HG03108 (cell line): ENCODE data around the gene SLCO2B1.
"Not testable (repeated sequence)": the region's sequence is repeated elsewhere in the genome, so short reads cannot be mapped to it uniquely, and the experiment has no call there.

ENCODE experiments used
- ATAC-seq: cut with Tn5 transposase; IDR thresholded peaks from one replicate; pipeline ENCODE4 v1.9.1; 2021; ENCODE audit warnings: moderate library complexity; ENCODE audit not compliant: unreplicated experiment

SLCO2B1 gene, protein sequence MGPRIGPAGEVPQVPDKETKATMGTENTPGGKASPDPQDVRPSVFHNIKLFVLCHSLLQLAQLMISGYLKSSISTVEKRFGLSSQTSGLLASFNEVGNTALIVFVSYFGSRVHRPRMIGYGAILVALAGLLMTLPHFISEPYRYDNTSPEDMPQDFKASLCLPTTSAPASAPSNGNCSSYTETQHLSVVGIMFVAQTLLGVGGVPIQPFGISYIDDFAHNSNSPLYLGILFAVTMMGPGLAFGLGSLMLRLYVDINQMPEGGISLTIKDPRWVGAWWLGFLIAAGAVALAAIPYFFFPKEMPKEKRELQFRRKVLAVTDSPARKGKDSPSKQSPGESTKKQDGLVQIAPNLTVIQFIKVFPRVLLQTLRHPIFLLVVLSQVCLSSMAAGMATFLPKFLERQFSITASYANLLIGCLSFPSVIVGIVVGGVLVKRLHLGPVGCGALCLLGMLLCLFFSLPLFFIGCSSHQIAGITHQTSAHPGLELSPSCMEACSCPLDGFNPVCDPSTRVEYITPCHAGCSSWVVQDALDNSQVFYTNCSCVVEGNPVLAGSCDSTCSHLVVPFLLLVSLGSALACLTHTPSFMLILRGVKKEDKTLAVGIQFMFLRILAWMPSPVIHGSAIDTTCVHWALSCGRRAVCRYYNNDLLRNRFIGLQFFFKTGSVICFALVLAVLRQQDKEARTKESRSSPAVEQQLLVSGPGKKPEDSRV

DNA sequence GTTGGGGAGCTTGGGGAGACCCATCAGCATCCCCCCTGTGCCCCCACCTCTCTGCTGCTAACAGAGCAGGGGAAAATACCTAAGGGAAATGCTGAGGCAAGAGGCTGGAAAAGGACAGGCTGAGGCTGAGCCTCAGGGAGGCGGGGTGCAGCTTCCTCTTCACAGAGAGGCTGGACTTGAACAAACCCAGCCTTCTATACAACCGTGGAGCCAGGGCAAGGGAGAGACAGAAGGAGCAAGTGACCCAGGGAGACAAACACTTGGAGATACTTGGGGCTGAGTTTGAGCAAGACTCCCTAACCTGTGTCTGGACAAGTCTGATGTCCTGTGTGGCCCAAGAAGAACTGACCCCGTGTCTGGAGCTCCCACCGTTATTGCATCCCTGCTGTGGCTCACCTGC is at the start of gene SLCO2B1:
Gene SLCO2B1 (plus strand): TSS at position 229 of the 400 bp plus-strand sequence. CDS start 275 bp downstream, outside the sequence.
- ATAC-seq = no peak

DNA sequence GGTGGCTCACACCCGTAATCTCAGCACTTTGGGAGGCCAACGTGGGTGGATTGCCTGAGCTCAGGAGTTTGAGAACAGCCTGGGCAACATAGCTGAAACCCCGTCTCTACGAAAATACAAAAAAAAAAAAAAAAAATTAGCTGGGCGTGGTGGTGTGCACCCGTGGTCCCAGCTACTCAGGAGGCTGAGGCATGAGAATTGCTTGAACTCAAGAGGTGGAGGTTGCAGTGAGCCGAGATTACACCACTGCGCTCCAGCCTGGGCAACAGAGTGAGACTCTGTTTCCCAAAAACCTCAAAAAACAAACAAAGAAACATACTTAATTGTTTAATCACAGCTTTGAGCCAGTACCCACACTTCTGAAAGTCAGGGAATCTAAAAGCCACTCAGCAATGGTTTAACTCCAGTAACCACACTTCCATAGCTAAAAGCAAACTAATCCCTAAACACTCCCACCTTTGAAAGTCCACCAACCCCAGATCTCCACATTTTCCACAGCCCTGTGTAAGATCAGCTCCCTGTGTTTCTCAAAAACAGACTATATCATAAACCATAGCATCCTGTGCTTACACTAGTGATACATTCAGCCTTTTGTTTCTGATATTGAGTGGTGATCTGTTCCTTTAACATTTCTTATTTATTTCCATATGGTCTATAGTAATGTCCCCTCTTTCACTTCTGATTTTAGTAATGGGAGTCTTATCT is 49.3 kb upstream of the SLCO2B1 start:
- ATAC-seq = no peak

GRCh38 chr11:75103380-75104026 is 47.4 kb upstream of the SLCO2B1 start:
- ATAC-seq = no peak

DNA sequence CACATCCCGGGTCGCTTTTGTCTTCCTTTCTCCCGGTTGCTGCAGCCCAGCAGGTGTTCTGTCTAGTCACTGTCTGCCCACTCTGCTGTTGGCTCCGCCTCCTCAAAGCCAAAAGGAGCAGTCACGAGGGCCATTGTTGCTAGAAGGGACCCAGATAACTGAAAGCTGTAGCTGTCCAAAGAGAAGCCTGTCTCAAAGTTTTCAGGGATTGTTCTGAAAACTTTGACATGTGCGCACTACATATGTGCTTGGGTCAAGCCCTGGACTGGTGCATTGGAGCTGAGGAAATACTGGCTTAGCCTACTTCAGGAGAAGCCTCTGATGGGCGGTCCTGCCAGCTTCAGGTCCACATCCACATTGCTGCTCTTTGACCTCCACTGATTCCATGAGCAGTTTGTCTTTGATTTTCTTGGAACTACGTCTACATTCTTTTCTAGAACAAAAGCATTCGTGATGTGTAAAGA is 45.4 kb upstream of the SLCO2B1 start:
- no peak for ATAC-seq

GRCh38 chr11:75105967-75106681 is 44.8 kb upstream of the SLCO2B1 start:
- ATAC-seq = not testable (repeated sequence)

DNA sequence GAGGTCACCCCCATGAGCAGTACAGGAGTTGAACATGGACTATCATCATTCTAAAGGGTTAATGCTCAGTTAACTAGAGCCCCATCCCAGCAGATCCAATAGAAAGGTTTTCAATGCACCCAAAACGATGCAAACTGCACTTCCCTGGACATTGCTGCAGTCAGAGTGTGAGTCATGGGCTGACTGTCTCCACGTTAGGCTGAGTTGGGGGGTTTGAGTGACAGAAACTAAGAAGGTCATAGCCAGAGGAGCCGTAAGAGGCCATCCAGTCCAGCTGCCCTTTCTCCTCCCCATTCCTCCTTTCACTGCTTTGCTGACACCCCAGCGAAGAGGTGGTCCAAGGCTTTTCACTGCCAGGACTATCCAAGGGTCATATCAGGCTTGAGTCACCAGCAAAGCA is 43.7 kb upstream of the SLCO2B1 start:
- ATAC-seq = no peak

- no peak for ATAC-seq
Observed at GRCh38 chr11:75112200-75112599, 38.7 kb upstream of the SLCO2B1 start.

DNA sequence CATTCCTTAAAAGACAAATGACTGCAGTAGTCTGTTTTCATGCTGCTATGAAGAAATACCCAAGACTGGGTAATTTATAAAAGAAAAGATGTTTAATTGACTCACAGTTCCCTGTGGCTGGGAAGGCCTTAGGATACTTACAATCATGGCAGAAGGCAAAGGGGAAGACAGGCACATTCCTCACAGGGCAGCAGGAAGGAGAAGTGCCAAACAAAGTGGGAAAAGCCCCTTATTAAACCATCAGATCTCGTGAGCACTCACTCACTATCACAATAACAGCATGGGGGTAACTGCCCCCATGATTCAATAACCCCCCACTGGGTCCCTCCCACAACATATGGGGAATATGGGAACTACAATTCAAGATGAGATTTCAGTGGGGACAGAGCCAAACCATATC is 37.9 kb upstream of the SLCO2B1 start:
- no peak for ATAC-seq

GRCh38 chr11:75114465-75114864 is 36.4 kb upstream of the SLCO2B1 start:
- no peak for ATAC-seq

DNA sequence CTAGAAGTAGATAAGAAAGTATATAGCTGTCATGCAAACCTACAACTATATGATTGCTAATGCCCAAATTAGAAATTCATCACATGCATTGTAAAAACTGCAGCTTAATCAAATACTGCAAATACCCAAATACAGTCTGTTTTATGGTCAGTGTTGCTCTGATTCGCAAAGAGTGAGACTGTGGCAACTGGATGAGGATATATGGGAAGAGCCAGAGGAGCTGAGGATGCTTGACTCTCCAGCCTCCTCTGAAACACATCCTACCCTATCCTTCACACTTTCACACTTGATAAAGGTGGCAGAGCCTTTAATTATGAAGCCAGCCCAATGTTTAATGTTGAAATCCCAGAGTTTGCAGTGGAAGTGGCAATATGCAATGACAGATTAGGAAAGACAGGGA is 32.3 kb upstream of the SLCO2B1 start:
- no peak for ATAC-seq

DNA sequence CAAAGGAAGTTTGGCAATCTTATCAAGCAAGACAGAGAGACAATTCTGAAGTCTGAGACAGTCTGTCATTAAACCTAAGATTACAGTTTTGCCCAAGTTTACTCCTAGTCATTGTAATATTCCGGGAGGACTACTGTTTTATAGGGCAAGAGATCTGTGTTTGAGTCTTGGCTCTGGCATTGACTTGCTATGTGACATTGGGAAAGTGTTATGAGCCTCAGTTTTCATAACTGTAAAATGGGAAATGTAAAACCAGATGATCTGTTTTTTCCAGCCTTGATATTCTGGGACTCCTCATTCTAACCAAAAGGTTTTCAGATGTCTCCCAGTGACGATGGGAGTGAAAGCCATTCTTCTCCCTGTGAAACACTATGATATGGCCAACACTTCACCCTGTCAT is 24.3 kb upstream of the SLCO2B1 start:
- ATAC-seq = no peak

DNA sequence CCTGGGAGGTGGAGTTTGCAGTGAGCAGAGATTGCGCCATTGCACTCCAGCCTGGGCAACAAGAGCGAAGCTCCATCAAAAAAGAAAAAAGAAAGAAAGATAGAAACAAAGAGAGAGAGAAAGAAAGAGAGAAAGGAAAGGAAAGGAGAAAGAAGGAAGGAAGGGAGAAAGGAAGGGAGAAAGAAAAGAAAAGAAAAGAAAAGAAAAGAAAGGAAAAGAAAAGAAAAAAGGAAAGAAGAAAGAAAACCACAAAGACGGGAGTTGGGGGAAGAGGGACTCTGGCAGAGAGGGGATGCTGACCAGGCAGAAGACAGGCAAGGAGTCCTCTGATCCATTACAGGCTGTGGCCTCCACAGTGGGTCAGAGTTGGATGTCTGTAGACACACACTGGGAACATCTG is 18.8 kb upstream of the SLCO2B1 start:
- no peak for ATAC-seq

DNA sequence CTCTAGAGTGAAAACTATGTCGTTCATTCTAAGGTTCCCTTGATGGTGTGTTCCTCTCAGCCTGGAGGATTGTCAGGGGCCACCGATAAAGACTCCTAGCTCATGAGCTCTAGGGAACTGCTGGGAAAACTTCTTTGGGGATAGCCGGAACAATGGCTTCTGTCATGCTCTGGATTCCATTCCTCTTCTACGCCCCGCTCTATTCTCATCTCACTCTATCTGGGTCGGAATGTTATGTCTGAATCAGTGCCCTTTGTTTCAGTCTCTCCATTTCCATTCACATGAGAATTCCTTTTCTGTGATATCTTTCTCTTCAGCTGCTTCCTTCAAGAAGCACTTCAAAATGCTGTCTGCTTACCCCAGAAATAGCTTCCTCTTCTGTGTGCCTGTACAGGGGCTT is 16.9 kb upstream of the SLCO2B1 start:
- ATAC-seq = no peak

DNA sequence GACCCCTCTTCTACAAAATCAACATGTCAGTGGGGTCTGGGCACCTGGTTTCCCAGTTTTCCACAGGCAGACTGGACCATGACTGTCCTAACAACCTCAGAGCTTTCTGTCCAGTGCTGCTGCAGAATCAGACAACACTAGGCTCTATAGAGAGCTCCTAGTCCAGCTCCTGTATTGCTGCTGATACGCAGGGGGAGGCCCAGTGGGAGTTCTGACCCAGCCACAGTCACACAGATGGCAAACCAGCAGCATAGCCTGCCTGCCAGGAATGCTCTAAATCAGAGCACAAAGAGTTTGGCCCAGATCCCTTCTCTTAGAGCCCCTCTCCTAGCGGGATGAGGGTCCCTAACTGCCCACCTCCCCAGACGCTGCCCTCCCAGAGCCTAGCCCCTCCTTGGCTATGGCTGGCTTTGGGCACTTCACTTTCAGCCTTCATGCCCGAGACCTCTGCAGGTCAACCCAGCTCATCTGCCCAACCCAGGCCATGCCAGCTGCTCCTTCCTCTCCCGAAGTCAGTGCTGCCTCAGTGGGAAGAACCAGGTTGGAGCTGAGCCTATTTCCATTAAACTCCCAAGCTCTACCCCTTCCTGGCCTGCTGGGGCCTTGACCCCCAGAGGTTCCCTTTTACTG is 15.8 kb upstream of the SLCO2B1 start:
- ATAC-seq = no peak

- ATAC-seq = no peak
Observed at GRCh38 chr11:75135651-75136050, 15.3 kb upstream of the SLCO2B1 start.

DNA sequence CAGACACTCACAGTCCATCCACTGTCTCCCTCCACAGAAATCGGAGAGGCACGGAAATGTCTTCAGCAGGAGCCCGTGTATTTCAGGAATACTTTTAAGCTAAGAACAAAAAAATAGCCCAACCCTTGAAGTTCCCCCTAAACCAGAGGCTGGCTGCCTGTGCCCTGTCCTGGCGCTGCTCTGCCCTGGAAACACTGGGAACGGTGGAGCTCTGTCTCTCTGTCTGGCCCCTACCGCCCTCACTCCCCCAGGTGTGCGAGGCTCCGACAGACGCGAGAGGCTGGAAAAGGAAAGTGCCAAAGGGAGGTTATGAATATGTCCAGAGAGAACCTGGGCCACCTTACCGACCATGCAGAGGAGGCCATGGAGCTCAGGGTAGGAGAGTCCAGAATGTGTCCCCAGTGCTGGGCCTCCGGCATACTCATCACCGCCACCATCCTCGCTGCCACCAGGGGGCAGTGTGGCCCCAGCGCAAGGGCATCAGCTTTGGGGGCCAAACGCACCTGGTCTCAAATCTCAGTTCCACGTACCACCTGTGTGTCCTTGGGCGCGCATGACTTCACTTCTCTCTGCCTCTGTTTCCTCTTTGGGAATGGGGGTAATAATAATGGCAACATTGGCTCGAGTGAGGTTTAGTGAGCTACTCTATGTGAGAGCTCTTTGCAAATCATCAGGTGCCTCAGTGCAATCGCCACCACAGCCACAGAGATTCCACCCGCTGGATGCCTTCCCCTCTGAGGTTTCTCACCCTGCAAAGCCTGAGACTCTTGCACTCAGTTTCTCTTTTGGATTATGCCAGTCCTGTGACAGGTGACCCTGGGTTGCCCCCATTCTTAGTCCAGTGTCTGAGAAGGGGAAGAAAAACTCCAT is 10.4 kb upstream of the SLCO2B1 start:
- no peak for ATAC-seq

DNA sequence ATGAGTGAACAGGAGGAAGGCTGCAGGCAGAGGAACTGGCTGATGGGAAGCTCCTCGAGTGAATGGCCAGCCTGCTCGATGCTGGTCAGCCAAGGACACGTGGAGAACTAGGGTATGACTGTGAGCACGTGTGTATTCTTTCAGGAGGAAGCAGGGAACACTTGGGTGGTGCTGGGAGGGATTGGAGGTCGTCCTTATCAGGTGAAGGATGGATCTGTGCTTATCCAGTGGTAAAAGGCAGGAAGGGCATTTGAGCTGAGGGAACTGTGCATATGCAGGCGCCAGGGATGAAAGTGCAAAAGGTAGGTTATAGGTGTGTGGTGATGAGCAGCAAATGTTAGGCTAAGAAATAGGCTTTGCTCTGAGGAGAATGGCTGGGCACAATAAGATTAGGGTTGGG is 9.7 kb upstream of the SLCO2B1 start:
- no peak for ATAC-seq

GRCh38 chr11:75142714-75143419 is 8.0 kb upstream of the SLCO2B1 start:
- ATAC-seq = peak; percentile 77

GRCh38 chr11:75143420-75143731 is 7.5 kb upstream of the SLCO2B1 start:
- ATAC-seq = no peak
